PFSK-1 (cell line): Measurements from ENCODE around the gene ZNF536.

Experiments
- POLR2AphosphoS5 ChIP-seq: IDR thresholded peaks from 2 replicates; pipeline ENCODE4 v1.6.1; 2012; ENCODE audit warnings: low read depth, mild to moderate bottlenecking, control low read depth, low read length, moderate library complexity
- SIN3A ChIP-seq: IDR thresholded peaks from 2 replicates; pipeline ENCODE4 v1.6.1; 2012; ENCODE audit warnings: mild to moderate bottlenecking, low read length, moderate library complexity, borderline replicate concordance; ENCODE audit not compliant: insufficient read depth
- TF ChIP-seq, protein P1 (sequence below), 2 experiments: IDR thresholded peaks; 2 replicates each; pipeline versions ENCODE4 v1.6.1 to v1.8.0; 2011 to 2012; ENCODE audit warnings: low read depth in 2 of 2, low read length in 2 of 2, control low read depth in 1 of 2, inconsistent platforms in 1 of 2, mild to moderate bottlenecking in 1 of 2, moderate library complexity in 1 of 2; ENCODE audit not compliant: insufficient read depth in 1 of 2

DNA sequence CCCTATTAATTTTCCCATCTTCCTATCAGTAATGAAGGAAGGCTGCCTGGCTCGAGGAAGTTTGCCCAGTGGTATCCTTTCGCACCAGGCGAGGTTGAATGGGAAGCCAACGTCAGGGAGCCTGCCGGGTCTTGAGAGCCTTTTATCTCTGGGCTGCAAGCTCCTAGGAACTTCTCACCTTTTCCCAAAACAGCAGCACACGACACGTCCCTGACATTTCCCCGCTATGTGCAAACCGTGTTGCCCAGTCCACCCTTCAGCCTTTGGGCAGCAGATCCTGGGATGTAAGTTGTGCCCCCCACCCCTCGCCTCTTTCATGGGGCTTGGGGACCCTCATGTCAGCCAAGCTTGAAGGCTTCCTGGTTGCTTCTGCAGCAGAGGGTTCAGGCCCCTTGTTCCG is 179.1 kb downstream of the ZNF536 start:
- no peak for TF ChIP-seq POLR2AphosphoS5
- no peak for TF ChIP-seq SIN3A
- TF ChIP-seq, protein P1, sequence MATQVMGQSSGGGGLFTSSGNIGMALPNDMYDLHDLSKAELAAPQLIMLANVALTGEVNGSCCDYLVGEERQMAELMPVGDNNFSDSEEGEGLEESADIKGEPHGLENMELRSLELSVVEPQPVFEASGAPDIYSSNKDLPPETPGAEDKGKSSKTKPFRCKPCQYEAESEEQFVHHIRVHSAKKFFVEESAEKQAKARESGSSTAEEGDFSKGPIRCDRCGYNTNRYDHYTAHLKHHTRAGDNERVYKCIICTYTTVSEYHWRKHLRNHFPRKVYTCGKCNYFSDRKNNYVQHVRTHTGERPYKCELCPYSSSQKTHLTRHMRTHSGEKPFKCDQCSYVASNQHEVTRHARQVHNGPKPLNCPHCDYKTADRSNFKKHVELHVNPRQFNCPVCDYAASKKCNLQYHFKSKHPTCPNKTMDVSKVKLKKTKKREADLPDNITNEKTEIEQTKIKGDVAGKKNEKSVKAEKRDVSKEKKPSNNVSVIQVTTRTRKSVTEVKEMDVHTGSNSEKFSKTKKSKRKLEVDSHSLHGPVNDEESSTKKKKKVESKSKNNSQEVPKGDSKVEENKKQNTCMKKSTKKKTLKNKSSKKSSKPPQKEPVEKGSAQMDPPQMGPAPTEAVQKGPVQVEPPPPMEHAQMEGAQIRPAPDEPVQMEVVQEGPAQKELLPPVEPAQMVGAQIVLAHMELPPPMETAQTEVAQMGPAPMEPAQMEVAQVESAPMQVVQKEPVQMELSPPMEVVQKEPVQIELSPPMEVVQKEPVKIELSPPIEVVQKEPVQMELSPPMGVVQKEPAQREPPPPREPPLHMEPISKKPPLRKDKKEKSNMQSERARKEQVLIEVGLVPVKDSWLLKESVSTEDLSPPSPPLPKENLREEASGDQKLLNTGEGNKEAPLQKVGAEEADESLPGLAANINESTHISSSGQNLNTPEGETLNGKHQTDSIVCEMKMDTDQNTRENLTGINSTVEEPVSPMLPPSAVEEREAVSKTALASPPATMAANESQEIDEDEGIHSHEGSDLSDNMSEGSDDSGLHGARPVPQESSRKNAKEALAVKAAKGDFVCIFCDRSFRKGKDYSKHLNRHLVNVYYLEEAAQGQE (IDR thresholded peaks at IDR 0.05; ENCODE audit: insufficient read depth in 1 of 2, low read depth in 2 of 2, low read length in 2 of 2) = no peak
